Measurements from ENCODE around the gene RAB31. TPM values are rescaled to one million over a fixed set of nuclear protein-coding genes. Genes with fewer than 3 reads are reported as not detected.

RAB31 gene
- total RNA-seq, 1 donor from 2014 or later = 36.8 TPM

- Histone ChIP-seq H3K27ac (no peak overlapping the region), H3K9me3 (peaks cover 0 to 9% of the 10 kb centered on the region in 2 donors), H3K36me3 (peaks cover 10 to 19% of the 10 kb centered on the region in 2 donors), H3K27me3 (no peaks in the 10 kb centered on the region), H3K4me1 (no peaks in the 10 kb centered on the region), H3K4me3 (no peak overlapping the region)
- intact Hi-C loops (cut with DNase I) = no loop called here
- TF ChIP-seq CTCF (IDR thresholded peaks at IDR 0.05) = no peak
- no peak for DNase-seq (ENCODE audit: low spot score in 2 of 2)
Measured at GRCh38 chr18:9863282-9863681, 155.2 kb downstream of the RAB31 start.

- H3K27ac ChIP-seq = no peak overlapping the region
- no peak overlapping the region for H3K4me3 ChIP-seq
- TF ChIP-seq CTCF (IDR thresholded peaks at IDR 0.05) = no peak
- peaks cover 0 to 9% of the 10 kb centered on the region in 2 donors for H3K9me3 ChIP-seq
- H3K4me1 ChIP-seq = no peaks in the 10 kb centered on the region
- intact Hi-C loops (cut with DNase I) = no loop called here
- H3K36me3 ChIP-seq = peaks cover 4 to 11% of the 10 kb centered on the region in 2 donors
- DNase-seq (ENCODE audit: low spot score in 2 of 2) = no peak
- no peaks in the 10 kb centered on the region for H3K27me3 ChIP-seq
Measured at GRCh38 chr18:9865764-9866490, 157.8 kb downstream of the RAB31 start.

- intact Hi-C loops (cut with DNase I) = no loop called here
Measured at GRCh38 chr18:9866627-9867026, 158.5 kb downstream of the RAB31 start.

GRCh38 chr18:9867071-9867594 lies 159.0 kb downstream of the RAB31 start:
- Histone ChIP-seq H3K4me1 (no peaks in the 10 kb centered on the region), H3K9me3 (peaks cover 0 to 9% of the 10 kb centered on the region in 2 donors), H3K27ac (no peak overlapping the region), H3K27me3 (no peaks in the 10 kb centered on the region), H3K36me3 (peaks cover 0 to 8% of the 10 kb centered on the region in 2 donors), H3K4me3 (no peak overlapping the region)
- DNase-seq (ENCODE audit: low spot score in 2 of 2) = no peak
- intact Hi-C loops (cut with DNase I) = no loop called here
- no peak for TF ChIP-seq CTCF (IDR thresholded peaks at IDR 0.05)

More at GRCh38 chr18:9866627-9867026, 158.5 kb downstream of the RAB31 start:
- Histone ChIP-seq H3K4me1 (no peaks in the 10 kb centered on the region), H3K4me3 (no peak overlapping the region), H3K36me3 (peaks cover 0 to 11% of the 10 kb centered on the region in 2 donors), H3K9me3 (peaks cover 0 to 9% of the 10 kb centered on the region in 2 donors), H3K27me3 (no peaks in the 10 kb centered on the region), H3K27ac (no peak overlapping the region)
- no peak for DNase-seq (ENCODE audit: low spot score in 2 of 2)
- no peak for TF ChIP-seq CTCF (IDR thresholded peaks at IDR 0.05)

- no peak for DNase-seq (ENCODE audit: low spot score in 2 of 2)
- H3K9me3 ChIP-seq = peaks cover 0 to 9% of the 10 kb centered on the region in 2 donors
- intact Hi-C loops (cut with DNase I) = no loop called here
- H3K4me1 ChIP-seq = no peaks in the 10 kb centered on the region
- H3K36me3 ChIP-seq = no peaks in the 10 kb centered on the region
- H3K27me3 ChIP-seq = no peaks in the 10 kb centered on the region
- H3K27ac ChIP-seq = no peak overlapping the region
- no peak overlapping the region for H3K4me3 ChIP-seq
- no peak for TF ChIP-seq CTCF (IDR thresholded peaks at IDR 0.05)
Measured at GRCh38 chr18:9868857-9869714, 161.0 kb downstream of the RAB31 start.
